Measurements from ENCODE around the gene SCN3B. TPM values are rescaled to one million over a fixed set of nuclear protein-coding genes. Genes with fewer than 3 reads are reported as not detected.

The SCN3B gene
- total and polyA plus RNA-seq, 8 donors = 0.15 to 2.2 (median 0.38) TPM; not detected in 3

DNA sequence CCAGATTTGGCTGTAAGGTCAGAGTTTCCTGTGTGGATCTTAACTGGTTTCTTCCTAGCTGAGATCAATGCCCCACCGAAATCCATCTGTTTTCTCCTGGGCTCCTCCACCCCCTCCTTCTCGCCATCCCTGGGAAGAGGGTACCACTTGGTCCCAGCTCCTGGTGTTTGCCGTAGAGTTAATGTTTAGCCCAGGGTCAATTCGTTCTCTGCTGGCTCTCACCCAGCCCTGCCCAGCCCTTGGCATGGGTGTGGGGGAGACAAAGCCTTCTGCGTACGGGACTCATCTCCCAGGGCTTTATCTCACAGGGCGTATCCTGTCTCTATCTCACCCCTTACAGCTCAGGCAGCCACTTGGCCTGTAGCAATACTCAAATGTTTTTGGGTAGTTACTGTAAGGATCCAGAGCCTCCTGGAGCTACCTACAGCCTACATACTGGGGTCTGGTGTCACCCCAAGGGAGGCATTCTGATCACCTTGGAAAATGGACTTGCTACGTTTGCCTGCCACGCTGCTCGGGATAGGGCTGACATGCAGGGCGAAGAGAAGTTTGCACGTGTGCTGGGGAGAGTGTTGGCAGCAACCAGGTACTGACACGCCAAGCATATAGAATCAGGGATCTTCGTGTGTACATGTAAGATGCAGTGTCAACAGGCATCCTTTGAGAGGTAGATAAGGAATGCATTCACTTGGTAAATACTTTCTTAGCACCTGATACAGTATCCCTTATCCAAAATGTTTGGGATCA lies 66.1 kb downstream of the SCN3B start:
- no peak overlapping the region for H3K4me3 ChIP-seq
- H3K27ac ChIP-seq = peak overlapping the region; percentile 83 to 89 (median 86)
- TF ChIP-seq POLR2AphosphoS5 (IDR thresholded peaks at IDR 0.05) (peak in 2 of 3 donors; percentile 38 to 44), EP300 (IDR thresholded peaks at IDR 0.05) (no peak), CTCF (IDR thresholded peaks at IDR 0.05) (no peak), POLR2A (IDR thresholded peaks at IDR 0.05) (no peak)
- peaks cover 35 to 60% (median 42%) of the 10 kb centered on the region in 4 donors for H3K4me1 ChIP-seq
- no peaks in the 10 kb centered on the region for H3K9me3 ChIP-seq
- intact Hi-C loops (cut with DNase I; ENCODE audit: low total_unique reads) = no loop called here
- 33 to 68% (median 47%) methylated on average over 13 to 14 of the region's 14 CpGs for WGBS, 5 donors
- DNase-seq = peak; percentile 84 to 90
- no peaks in the 10 kb centered on the region for H3K27me3 ChIP-seq
- peaks cover 0 to 9% (median 0%) of the 10 kb centered on the region in 4 donors for H3K36me3 ChIP-seq

GRCh38 chr11:123587559-123587958 lies 66.9 kb downstream of the SCN3B start:
- peak; percentile 46 to 75 for DNase-seq
- WGBS, 5 donors = 38 to 65% (median 45%) methylated on average over 6 of the region's 6 CpGs

DNA sequence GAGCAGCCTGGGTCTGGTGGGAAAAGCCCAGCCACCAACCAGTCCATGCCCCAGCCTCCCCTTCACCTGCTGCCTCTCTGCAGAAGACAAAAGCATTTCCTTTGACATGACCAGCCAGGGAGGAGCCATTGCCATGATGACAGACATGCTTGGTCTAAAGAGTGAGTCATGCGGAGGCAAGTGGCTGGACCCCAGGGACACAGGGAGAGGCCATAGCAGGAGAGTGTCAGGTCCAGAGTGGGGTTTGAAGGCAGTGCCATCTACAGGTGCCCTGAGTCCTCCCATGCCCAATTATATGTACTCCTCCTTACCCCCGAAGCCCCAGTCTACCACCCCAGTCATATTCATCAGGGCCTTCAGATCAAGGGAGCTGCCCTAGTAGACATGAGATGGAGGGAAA lies 67.4 kb downstream of the SCN3B start:
- Histone ChIP-seq H3K4me1 (peaks cover 35 to 58% (median 42%) of the 10 kb centered on the region in 4 donors), H3K27ac (peak overlapping the region; percentile 83 to 89 (median 86)), H3K4me3 (no peak overlapping the region), H3K9me3 (no peaks in the 10 kb centered on the region), H3K27me3 (no peaks in the 10 kb centered on the region), H3K36me3 (peaks cover 0 to 9% (median 0%) of the 10 kb centered on the region in 4 donors)
- WGBS, 5 donors = 83 to 96% (median 86%) methylated on average over 2 of the region's 2 CpGs
- TF ChIP-seq CTCF (IDR thresholded peaks at IDR 0.05) (no peak), POLR2A (IDR thresholded peaks at IDR 0.05) (no peak), EP300 (IDR thresholded peaks at IDR 0.05) (no peak), POLR2AphosphoS5 (IDR thresholded peaks at IDR 0.05) (no peak)
- intact Hi-C loops (cut with DNase I; ENCODE audit: low total_unique reads) = no loop called here
- peak in 1 of 2 donors; percentile 46 for DNase-seq

More at GRCh38 chr11:123587559-123587958, 66.9 kb downstream of the SCN3B start:
- TF ChIP-seq EP300 (IDR thresholded peaks at IDR 0.05) = no peak
- TF ChIP-seq CTCF (IDR thresholded peaks at IDR 0.05) = no peak
- peak in 2 of 3 donors; percentile 55 to 79 for TF ChIP-seq POLR2AphosphoS5 (IDR thresholded peaks at IDR 0.05)
- no peak for TF ChIP-seq POLR2A (IDR thresholded peaks at IDR 0.05)
- Histone ChIP-seq H3K4me1 (peaks cover 35 to 58% (median 42%) of the 10 kb centered on the region in 4 donors), H3K27me3 (no peaks in the 10 kb centered on the region), H3K4me3 (no peak overlapping the region), H3K27ac (peak overlapping the region; percentile 83 to 89 (median 86)), H3K36me3 (peaks cover 0 to 9% (median 0%) of the 10 kb centered on the region in 4 donors), H3K9me3 (no peaks in the 10 kb centered on the region)
- intact Hi-C loops (cut with DNase I; ENCODE audit: low total_unique reads) = no loop called here

DNA sequence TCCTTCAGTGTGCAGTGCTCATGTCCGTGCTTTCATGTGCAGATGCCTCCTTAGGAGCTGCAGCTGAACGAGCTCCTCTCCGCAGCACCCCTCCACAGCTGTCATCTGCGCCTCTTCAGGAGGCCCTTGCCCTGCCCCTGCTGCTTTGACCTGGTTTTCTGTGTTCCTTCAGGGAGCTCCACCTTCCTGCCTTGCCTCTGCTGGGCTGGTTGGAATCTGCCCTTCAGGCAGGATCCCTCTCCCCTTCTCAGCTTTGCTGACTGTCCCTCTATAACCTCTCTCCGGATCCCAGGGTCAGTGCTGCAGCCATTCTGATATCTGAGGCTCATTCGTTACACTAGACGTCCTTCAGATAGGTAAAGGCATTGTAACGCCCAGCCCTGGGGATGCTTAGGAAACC lies 67.9 kb downstream of the SCN3B start:
- Histone ChIP-seq H3K9me3 (no peaks in the 10 kb centered on the region), H3K4me3 (no peak overlapping the region), H3K27ac (peak overlapping the region; percentile 83 to 89 (median 86)), H3K36me3 (peaks cover 0 to 9% (median 0%) of the 10 kb centered on the region in 4 donors), H3K4me1 (peaks cover 35 to 58% (median 42%) of the 10 kb centered on the region in 4 donors), H3K27me3 (no peaks in the 10 kb centered on the region)
- TF ChIP-seq POLR2AphosphoS5 (IDR thresholded peaks at IDR 0.05) = no peak
- TF ChIP-seq POLR2A (IDR thresholded peaks at IDR 0.05) = no peak
- intact Hi-C loops (cut with DNase I; ENCODE audit: low total_unique reads) = no loop called here
- 46 to 82% (median 68%) methylated on average over 7 to 8 of the region's 8 CpGs for WGBS, 5 donors
- no peak for DNase-seq

Data from stomach (tissue), 9 donors.